NK-92 (cell line): ENCODE data around the gene PGPEP1.
"Not testable (repeated sequence)": the region's sequence is repeated elsewhere in the genome, so short reads cannot be mapped to it uniquely, and the experiment has no call there.

Experiments
- DNase-seq: peaks from one replicate; lab custom pipeline; 2025; ENCODE audit not compliant: unreplicated experiment; lab: John Stamatoyannopoulos, UW

The PGPEP1 gene

DNA sequence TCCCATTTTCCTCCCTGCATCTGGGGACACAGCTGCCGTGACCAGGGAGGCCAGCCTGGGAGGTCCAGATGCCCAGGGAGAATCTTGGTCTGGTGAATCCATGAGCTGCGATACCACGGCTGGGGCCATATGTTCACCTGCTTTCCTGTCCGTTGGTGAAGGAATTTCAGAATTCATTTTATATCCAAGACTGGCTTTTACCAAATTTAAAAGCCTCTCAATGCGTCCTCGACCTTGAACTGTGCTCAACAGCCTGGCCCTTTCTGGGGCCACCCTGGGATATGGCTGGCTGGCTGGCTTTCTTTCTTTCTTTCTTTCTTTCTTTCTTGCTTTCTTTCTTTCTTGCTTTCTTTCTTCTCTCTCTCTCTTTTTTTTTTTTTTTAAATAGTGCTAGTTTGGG lies 23.4 kb downstream of the PGPEP1 start:
- DNase-seq: no peak

DNA sequence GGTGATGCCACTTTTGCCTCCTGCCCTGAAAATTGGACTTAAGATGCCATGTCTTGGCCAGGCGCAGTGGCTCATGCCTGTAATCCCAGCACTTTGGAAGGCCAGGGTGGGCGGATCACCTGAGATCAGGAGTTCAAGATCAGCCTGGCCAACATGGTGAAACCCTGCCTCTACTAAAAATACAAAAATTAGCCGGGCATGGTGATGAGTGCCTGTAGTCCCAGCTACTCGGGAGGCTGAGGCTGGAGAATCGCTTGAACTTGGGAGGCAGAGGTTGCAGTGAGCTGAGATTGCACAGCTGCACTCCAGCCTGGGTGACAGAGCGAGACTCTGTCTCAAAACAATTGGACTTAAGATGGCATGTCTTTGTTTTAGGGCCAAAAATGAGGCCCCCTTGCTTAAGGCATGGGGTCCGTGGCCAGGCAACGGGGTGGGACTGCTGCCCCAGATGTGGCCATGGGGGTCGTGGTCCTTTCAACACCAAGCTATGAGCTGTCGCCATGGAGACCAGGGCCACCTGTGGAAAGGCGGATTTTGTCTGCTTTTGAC lies 24.0 kb downstream of the PGPEP1 start:
- not testable (repeated sequence) for DNase-seq

DNA sequence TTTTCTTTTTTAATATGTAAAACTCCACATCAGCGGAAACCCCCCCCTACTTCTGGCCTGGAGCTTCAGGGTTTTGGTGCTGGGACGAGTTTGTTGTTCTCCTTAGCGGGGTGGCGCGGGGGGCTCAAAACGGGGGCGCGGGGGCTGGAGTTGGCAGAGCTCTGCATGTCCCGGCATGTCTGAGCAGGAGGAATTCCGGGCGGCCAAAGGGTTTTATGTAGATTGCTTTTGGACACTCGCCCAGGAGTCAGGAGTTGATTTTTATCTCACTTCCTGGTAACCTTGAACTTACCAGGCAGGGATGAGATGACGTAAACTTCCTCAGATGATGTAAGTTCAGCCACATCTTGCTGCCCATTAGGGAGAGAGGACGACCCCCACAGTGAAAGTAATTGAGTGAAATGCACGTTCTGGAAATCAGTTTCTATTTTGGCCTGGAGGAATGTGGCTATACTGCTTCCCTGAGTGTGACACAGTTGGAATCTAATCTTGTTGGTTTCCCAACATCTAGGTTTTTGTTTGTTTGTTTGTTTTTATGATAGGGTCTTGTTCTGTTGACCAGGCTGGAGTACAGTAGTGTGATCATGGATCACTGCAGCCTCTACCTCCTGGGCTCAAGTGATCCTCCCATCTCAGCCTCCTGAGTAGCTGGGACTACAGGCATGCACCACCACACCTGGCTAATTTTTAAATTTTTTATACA lies 24.6 kb downstream of the PGPEP1 start:
- no peak for DNase-seq

- no peak for DNase-seq
Observed at GRCh38 chr19:18366021-18366435, 25.6 kb downstream of the PGPEP1 start.

- no peak for DNase-seq
Observed at GRCh38 chr19:18368504-18369222, 28.3 kb downstream of the PGPEP1 start.

- no peak for DNase-seq
Observed at GRCh38 chr19:18373407-18373891, 33.1 kb downstream of the PGPEP1 start.

- DNase-seq: no peak
Observed at GRCh38 chr19:18373892-18374629, 33.7 kb downstream of the PGPEP1 start.

DNA sequence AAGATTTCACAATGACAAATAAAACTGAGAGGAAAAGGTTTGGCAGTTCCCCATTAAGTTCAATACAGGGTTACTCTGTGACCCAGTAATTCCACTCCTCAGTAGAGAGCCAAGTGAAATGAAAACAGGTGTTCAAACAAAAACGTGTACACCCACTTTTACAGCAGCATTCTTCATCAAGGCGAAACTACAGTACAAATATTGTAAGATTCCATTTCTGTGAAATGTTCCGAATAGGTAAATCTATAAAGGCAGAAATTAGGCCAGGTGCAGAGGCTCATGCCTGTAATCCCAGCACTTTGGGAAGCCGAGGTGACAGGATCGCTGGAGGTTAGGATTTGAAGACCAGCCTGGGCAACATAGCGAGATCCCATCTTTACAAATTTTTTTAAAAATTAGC lies 36.6 kb downstream of the PGPEP1 start:
- no peak for DNase-seq

DNA sequence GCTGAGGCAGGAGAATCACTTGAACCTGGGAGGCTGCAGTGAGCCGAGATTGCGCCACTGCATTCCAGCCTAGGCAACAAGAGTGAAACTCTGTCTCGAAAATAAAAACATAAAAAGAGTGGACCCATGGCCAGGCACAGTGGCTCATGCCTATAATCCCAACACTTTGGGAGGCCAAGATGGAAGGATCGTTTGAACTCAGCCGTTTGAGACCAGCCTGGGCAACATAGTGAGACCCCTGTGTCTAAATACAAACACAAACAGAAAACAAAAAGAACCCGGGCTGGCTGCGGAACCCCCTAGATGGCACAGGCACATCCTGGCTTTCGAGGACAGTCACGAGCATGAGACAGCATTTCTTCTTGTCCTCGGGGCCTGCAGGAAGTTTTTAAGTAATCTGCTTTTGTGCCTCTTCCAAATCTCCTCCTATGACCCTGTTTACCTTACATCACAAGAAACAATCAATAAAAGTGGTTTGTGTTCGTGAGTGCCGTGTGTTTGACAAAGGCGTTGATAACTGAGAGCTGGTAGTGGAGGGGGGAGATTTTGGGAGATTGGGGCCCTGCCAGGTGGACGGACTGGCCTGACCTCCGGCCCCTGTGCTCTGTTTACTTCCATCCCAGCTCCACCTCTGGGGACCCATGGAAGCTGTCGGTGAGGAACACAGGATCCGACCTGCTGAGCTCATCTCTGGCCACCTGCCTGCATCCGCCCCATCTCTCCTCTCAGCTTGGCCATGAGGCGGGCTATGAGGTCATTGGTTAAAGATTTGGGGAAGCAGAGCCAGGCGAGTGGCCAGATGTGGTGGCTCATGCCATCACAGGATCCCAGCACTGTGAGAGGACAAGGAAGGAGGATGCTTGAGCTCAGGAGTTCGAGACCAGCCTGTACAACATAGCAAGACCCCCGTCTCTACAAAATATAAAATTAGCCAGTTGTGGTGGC lies 39.7 kb downstream of the PGPEP1 start:
- no peak for DNase-seq

- no peak for DNase-seq
Observed at GRCh38 chr19:18380843-18381242, 40.4 kb downstream of the PGPEP1 start.

GRCh38 chr19:18383622-18384021 lies 43.2 kb downstream of the PGPEP1 start:
- DNase-seq: not testable (repeated sequence)

- DNase-seq: no peak
Observed at GRCh38 chr19:18384775-18385174, 44.4 kb downstream of the PGPEP1 start.

DNA sequence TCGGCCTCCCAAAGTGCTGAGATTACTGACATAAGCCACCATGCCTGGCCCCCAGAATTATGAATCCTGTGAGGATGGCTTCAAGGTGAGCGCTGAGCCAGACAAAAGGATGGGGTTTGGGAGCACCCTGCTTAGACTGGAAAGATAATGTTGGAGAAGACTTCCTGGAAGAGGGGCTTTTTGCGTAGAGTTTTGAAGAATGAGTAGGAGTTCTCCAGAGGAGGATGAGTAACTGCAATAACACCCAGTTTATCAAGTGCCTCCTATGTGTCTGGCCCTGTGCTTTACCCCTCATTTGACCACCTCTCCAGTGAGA lies 44.9 kb downstream of the PGPEP1 start:
- no peak for DNase-seq

GRCh38 chr19:18385675-18386542 lies 45.5 kb downstream of the PGPEP1 start, which contains the start of gene GDF15:
GDF15 (plus strand) TSS chr19:18386158; CDS start chr19:18386190, 32 bp downstream.
- no peak for DNase-seq

DNA sequence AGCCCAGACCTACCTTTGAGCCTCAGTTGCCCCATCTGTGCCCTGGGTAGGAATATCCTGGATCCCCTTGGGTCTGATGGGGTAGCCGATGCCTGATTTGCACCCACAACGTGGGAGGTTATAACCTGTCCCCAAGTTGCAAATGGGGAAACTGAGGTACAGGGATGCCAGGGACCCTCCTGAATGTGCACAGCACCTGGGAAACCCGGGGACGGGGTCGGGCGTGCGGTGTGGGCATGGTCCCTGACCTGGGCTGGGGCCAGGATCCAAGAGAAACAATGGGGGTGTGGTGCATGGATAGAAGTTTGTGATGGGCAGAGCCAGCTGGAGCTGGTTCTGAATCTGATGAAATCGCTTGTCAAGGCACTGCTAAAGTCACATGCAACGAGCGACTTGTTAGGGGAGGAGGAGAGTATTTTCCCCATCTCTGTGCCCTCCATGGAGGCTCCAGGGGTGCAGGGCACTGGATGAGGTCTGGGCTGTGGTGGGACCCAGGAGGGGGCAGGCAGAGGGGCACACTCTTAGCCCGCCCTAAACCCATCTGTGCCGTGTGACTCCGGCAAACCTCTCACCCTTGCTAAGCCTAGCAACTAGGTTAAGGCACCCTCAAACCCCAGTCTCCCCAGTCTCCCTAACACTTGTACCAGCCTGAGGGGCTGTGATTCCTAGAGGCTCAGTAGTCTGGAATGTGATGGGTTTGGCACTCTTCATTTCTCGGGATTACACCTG lies 46.3 kb downstream of the PGPEP1 start:
- no peak for DNase-seq

- DNase-seq: no peak
Observed at GRCh38 chr19:18388100-18388959, 47.9 kb downstream of the PGPEP1 start.

GRCh38 chr19:18388960-18389725 lies 48.7 kb downstream of the PGPEP1 start:
- DNase-seq: no peak
